ENCODE data around the gene TGFB2.

The TGFB2 gene

GRCh38 chr1:218488986-218489385 lies 143.8 kb downstream of the TGFB2 start:
- DNase-seq (ENCODE audit: low read depth in 3 of 3) = no peak

GRCh38 chr1:218490406-218490922 lies 145.3 kb downstream of the TGFB2 start:
- DNase-seq (ENCODE audit: low read depth in 3 of 3) = no peak

DNA sequence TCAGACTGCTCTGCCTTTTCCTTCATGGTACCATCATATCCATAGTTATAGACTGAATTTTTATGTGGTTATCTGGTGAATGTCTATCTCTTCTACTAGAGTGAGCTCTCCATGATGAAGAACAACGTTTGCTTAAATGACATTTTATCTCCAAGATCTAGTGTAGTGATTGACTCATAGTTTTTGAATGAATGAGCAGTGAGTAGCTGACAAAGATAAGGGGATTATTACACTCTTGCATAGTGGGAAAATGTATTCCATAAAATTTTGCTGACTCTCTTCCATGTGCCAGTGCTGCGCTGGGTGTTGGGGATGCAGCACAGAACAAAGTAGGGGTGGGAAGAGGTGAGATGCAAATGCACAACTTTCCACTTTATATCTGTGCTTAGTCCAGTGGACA lies 147.7 kb downstream of the TGFB2 start:
- DNase-seq (ENCODE audit: low read depth in 3 of 3) = no peak

DNA sequence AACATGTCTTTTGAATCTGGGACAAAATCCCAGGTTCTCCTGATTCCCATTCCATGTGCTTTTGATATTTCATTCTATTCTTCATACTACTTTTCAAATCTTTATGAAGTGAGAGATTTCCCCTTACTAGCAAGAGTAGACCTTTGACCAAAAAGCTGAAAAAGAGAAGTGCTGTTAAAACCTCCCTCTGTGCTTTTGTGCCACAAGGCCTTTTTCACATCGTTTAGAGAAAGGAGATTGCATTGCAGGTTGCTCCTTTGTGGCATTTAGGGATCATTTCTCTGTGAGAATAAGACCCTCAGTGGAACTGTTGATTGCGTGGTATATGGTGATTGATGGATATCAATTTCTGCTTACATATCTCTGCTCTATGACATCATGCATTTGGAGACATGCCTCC lies 148.8 kb downstream of the TGFB2 start:
- no peak for DNase-seq (ENCODE audit: low read depth in 3 of 3)
